Activated T-helper 1 cell treated with anti-CD3 and anti-CD28 coated beads, Interleukin-12 subunit alpha, Interleukin-12 subunit beta, Interleukin-2, Interleukin-4 antibody, amounts not matched to agents 30 ng/mL and 10 ng/mL and 1 ng/mL, durations not matched to agents 14 hours and 24 hours and 36 hours (primary cell): ENCODE data around the gene LNP1. TPM values are rescaled to one million over a fixed set of nuclear protein-coding genes. Genes with fewer than 3 reads are reported as not detected.

Experiments used
- DNase-seq: peaks from one replicate; pipeline ENCODE4 v3.0.0; 2021; ENCODE audit warnings: low spot score
- H3K27ac Mint-ChIP-seq: one replicate; pipeline ENCODE4 v1.8.0; 2021; ENCODE audit warnings: mild to moderate bottlenecking, mixed read lengths
- H3K27me3 Mint-ChIP-seq: one replicate; pipeline ENCODE4 v1.8.0; 2022; ENCODE audit warnings: mild to moderate bottlenecking, moderate library complexity, mixed read lengths; ENCODE audit not compliant: insufficient read depth
- H3K36me3 Mint-ChIP-seq: one replicate; pipeline ENCODE4 v1.8.0; 2021; ENCODE audit warnings: low read depth, mixed read lengths
- H3K4me1 Mint-ChIP-seq: one replicate; pipeline ENCODE4 v1.8.0; 2021; ENCODE audit warnings: low read depth, mixed read lengths
- H3K4me3 Mint-ChIP-seq: one replicate; pipeline ENCODE4 v1.8.0; 2021; ENCODE audit warnings: mild to moderate bottlenecking, moderate library complexity, mixed read lengths
- H3K9me3 Mint-ChIP-seq: one replicate; pipeline ENCODE4 v1.8.0; 2021; ENCODE audit warnings: mixed read lengths
- intact Hi-C: fragments of 100-400 bp; cut with micrococcal nuclease; formaldehyde crosslinking; loops from one replicate; pipeline ENCODE4 v1.15.1; 2024
- total RNA-seq: library from RNA; stranded (reverse); gene quantifications from 2 replicates; pipeline ENCODE4 v1.2.3, GENCODE V29; 2022

The LNP1 gene
- total RNA-seq, 1 donor from 2014 or later, result 2.6 TPM

DNA sequence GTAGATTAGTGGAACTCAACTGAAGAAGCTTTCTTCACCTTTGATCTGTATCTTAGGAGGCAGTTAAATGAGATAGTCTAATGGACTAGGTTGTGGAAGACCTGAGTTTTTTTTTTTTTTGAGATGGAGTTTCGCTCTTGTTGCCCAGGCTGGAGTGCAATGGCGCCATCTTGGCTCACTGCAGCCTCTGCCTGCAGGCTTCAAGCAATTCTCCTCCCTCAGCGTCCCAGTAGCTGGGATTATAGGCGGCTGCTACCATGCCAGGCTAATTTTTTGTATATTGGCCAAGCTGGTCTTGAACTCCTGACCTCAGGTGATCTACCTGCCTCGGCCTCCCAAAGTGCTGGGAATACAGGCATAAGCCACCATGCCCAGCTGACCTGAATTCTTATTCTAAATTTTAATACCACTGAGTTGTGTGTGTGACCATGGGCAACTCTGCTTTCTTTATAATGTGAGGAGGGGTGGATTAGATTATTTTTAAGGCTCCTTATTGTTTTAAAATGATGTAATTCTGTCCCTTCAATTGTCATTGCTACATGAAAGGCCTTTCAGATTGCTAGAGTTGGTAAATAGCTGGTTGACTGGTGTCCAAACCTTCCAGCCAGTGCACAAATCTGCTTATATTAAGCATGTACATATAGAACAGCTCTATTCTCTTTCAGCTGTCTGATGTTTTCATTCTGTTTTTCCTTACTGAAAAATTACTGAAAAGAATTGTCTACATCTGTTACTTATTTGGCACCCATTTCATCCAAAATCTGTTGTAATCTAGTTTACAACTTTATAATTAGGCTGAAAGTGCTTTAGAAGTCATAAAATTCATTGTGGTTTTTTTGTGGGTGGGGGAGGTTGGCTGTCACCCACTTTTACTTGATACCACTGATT, 2.3 kb downstream of the LNP1 start:
- peak overlapping the region; percentile 96 for H3K4me3 Mint-ChIP-seq
- H3K27me3 Mint-ChIP-seq, result peaks cover 2% of the 10 kb centered on the region
- peaks cover 52% of the 10 kb centered on the region for H3K4me1 Mint-ChIP-seq
- no peak overlapping the region for H3K27ac Mint-ChIP-seq
- peaks cover 16% of the 10 kb centered on the region for H3K36me3 Mint-ChIP-seq
- intact Hi-C loops, result loop anchor here (5.0 kb wide), 2 partner anchors 331 to 571 kb away; no protein-coding TSS in a partner anchor
- peaks cover 10% of the 10 kb centered on the region for H3K9me3 Mint-ChIP-seq
- no peak for DNase-seq

DNA sequence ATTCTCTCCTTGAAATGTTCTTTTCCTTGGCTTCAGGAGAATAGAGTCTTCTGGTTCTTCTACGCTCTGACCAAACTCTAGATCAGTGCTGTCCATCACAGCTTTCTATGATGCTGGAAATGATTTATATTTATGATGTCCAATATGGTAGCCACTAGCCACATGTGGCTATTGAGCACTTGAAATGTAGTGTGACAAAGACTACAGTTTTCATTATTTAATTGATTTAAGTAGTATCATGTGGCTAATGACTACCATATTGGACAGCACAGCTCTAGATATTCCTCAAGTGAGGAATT, 2.9 kb downstream of the LNP1 start:
- H3K36me3 Mint-ChIP-seq, result peaks cover 16% of the 10 kb centered on the region
- no peak overlapping the region for H3K27ac Mint-ChIP-seq
- H3K27me3 Mint-ChIP-seq, result peaks cover 2% of the 10 kb centered on the region
- intact Hi-C loops, result loop anchor here (5.0 kb wide), 2 partner anchors 332 to 572 kb away; no protein-coding TSS in a partner anchor
- no peak overlapping the region for H3K4me3 Mint-ChIP-seq
- no peak for DNase-seq
- peaks cover 10% of the 10 kb centered on the region for H3K9me3 Mint-ChIP-seq
- peaks cover 46% of the 10 kb centered on the region for H3K4me1 Mint-ChIP-seq

DNA sequence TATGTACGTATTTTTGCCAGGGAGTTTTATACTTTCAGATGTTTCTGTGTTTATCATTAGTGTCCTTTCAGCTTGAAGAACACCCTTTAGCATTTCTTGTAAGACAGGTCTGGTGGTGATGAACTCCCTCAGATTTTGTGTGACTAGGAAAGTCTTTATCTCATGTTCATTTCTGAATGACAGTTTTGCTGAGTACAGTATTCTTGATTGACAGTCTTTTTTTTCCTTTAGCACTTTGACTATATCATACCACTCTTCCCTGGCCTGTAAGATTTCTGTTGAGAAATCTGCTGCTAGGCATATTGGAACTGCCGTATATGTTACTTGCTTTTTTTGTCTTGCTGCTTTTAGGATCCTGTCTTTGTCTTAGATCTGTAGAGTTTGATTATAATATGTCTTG, 5.8 kb downstream of the LNP1 start:
- no peak overlapping the region for H3K4me3 Mint-ChIP-seq
- H3K9me3 Mint-ChIP-seq, result peaks cover 10% of the 10 kb centered on the region
- no peak overlapping the region for H3K27ac Mint-ChIP-seq
- peaks cover 21% of the 10 kb centered on the region for H3K4me1 Mint-ChIP-seq
- H3K27me3 Mint-ChIP-seq, result no peaks in the 10 kb centered on the region
- peaks cover 16% of the 10 kb centered on the region for H3K36me3 Mint-ChIP-seq
- intact Hi-C loops, result no loop called here
- no peak for DNase-seq

DNA sequence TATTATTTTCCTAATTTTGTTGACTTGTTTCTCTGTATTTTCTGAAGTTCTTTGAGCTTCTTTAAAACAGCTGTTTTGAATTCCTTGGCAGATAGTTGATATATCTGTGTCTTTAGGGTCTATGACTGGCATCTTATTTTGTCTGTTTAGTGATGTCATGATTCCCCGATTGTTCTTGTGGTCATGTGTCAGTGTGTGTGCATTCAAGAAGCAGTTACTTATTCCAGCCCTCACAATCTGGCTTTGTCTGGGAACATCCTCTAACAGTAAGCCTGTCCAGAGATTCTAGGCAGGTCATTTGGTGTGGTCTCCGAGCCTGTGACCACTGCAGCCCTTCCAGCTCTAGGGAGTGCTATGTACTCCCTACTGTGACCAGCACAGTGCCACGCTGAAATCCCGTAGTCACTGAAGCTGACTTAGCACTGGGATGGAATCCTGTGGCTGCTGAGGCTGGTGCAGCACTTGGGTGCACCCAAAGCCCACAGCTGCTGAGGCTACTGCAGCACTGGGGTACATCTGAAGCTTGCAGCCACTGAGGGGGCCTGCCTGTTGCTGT, 6.7 kb downstream of the LNP1 start:
- Mint-ChIP-seq H3K27ac (no peak overlapping the region), H3K27me3 (no peaks in the 10 kb centered on the region), H3K9me3 (peaks cover 10% of the 10 kb centered on the region), H3K4me3 (no peak overlapping the region), H3K4me1 (peaks cover 12% of the 10 kb centered on the region), H3K36me3 (peaks cover 16% of the 10 kb centered on the region)
- intact Hi-C loops, result no loop called here
- no peak for DNase-seq

DNA sequence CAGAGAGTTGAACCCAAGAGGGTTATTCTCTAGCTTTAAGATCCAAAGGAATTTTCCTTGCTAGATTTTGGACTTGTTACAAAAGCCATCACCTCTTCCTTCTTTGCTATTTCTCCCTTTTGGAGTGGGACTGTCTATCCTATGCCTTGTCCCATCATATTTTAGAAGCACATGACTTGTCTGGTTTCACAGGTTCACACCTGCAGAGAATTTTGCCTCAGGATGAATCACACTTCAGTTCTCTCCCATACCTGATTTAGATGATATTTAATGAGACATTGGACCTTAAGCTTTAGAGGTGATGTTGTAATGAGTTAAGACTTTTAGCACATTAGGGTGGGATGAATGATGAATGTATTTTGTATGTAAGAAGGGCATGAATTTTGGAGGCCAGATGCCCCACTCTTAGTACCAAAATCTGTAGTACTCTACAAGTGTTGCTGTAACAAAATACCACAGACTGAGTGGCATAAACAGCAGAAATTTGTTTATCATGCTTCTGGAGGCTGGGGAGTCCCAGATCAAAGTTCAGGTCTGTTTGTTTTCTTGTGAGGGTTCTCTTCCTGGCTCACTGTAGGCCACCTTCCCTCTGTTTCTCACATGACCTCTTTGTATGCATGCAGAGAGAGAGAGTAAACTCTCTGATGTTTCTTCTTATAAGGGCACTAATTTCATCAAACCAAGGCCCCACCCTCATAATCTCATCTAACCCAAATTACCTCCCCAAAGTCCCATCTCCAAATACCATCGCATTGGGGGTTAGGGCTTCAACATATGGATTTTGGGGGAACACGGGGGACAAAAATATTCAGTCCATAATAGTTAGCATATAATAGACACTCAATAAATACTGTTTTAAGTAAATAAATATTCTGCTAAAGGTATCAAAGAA, 10.0 kb downstream of the LNP1 start:
- Mint-ChIP-seq H3K27me3 (peaks cover 2% of the 10 kb centered on the region), H3K4me1 (no peaks in the 10 kb centered on the region), H3K4me3 (no peak overlapping the region), H3K9me3 (peaks cover 10% of the 10 kb centered on the region), H3K27ac (no peak overlapping the region), H3K36me3 (peaks cover 9% of the 10 kb centered on the region)
- intact Hi-C loops, result no loop called here
- DNase-seq, result no peak

DNA sequence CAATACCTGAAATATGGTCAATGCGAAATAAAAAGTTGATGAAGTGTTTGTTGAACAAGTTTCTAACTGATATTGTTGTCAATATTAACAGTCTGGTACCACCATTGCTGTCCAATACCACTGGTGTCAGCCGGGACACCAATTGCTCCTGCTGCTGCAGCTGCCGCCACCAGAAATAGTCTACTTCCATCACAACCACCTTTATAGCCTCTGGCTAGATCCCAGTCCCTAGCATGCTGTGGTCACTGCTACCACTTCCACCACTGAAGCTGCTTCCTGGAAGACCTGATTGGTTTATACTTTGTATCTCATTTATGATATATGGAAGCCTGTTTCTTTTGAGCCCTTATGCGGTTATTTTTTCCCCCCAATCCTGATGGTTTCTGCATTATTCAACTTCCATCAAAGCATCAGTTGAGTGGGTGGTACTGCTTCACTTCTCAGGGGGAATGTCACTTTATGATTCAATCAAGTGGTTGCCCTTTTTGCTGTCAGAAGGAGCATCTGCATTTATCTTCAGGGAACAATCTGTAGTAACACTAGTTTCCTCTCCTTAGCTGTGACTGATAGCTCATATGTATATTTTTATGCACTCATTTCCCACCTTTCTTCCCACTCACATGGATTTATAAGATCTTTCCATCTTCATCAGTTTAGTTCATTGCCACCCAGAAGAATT, 11.7 kb downstream of the LNP1 start:
- Mint-ChIP-seq H3K27ac (no peak overlapping the region), H3K4me3 (no peak overlapping the region), H3K9me3 (peaks cover under 1% of the 10 kb centered on the region), H3K27me3 (peaks cover 2% of the 10 kb centered on the region), H3K36me3 (peaks cover 2% of the 10 kb centered on the region), H3K4me1 (no peaks in the 10 kb centered on the region)
- intact Hi-C loops, result no loop called here
- no peak for DNase-seq

DNA sequence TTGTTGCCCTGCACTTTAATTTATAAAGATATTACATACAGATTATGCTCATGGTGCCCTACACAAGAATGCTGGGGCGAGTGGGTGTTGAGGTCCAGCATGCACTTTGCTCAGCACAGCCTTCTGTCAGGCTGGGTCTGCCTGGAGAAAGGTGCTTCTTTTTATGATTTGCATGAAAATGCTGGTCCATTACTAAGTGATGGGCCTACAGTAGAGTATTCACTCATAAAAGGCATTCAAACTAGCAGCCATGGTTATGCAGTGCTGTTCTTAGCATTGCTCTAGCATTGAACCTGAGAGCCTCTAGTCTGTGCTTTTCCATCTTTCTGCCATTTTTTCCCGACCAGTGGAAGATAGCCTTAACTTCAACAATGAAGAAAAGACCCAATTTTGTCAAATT, 12.3 kb downstream of the LNP1 start:
- DNase-seq, result no peak
- H3K27ac Mint-ChIP-seq, result no peak overlapping the region
- H3K4me1 Mint-ChIP-seq, result no peaks in the 10 kb centered on the region
- peaks cover 2% of the 10 kb centered on the region for H3K27me3 Mint-ChIP-seq
- H3K9me3 Mint-ChIP-seq, result no peaks in the 10 kb centered on the region
- H3K36me3 Mint-ChIP-seq, result peaks cover 2% of the 10 kb centered on the region
- no peak overlapping the region for H3K4me3 Mint-ChIP-seq
- intact Hi-C loops, result no loop called here

DNA sequence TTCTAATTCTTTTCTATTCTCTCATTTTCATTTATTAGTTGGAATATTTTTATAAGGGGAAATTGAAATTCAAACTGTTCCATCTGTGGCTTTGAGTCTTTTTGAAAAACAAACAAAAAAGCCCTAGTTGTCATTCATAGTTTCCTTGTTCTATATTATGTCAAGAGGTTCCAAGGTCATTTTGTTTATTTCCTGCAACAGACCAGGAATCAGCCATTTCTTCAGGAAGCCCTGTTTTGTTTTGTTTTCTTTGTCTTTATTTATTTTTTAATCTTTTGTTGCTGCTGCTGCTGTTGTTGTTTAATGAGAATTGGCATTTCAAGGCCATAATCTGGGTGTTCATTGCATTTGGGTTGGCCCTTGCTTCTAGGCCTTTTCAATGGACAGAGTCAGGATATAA, 14.8 kb downstream of the LNP1 start:
- H3K9me3 Mint-ChIP-seq, result no peaks in the 10 kb centered on the region
- H3K4me3 Mint-ChIP-seq, result no peak overlapping the region
- no peaks in the 10 kb centered on the region for H3K36me3 Mint-ChIP-seq
- H3K27me3 Mint-ChIP-seq, result peaks cover 5% of the 10 kb centered on the region
- H3K27ac Mint-ChIP-seq, result no peak overlapping the region
- no peak for DNase-seq
- intact Hi-C loops, result no loop called here
- no peaks in the 10 kb centered on the region for H3K4me1 Mint-ChIP-seq

DNA sequence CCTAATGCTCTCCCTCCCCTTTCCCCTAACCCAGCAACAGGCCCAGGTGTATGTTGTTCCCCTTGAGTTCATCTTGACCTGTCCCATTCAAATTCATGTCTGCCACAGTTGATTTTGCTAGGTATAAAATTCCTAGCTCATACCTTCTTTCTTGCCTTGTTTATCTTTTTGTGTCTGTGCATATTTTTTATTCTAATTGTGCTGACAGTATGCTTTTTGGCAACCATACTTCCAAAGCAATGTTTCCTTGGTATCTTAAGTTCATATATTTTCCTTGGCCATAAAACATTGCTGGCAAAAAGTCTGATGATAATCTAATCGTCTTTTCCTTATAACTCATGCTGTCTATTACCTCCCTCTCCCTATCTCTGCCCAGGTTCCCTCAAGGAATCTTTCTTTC, 15.5 kb downstream of the LNP1 start:
- H3K36me3 Mint-ChIP-seq, result no peaks in the 10 kb centered on the region
- no peak overlapping the region for H3K27ac Mint-ChIP-seq
- H3K4me1 Mint-ChIP-seq, result no peaks in the 10 kb centered on the region
- no peaks in the 10 kb centered on the region for H3K9me3 Mint-ChIP-seq
- no peak for DNase-seq
- no peak overlapping the region for H3K4me3 Mint-ChIP-seq
- H3K27me3 Mint-ChIP-seq, result peaks cover 5% of the 10 kb centered on the region
- intact Hi-C loops, result no loop called here

DNA sequence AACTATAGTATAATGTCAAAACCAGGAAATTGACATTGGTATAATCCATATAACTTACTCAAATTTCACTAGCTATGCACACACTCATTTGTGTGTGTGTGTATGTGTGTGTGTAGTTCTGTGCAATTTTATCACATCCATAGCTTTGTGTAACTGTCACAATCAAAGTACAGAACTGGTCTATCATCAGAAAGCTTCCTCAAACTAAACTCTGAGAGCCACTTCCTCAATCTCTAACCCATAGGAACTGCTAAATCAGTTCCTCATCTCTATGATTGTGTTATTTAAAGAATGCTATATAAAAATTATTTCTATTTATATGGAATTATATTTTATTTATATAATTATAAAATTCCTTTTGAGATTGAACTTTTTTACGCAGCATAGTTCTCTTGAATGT, 18.1 kb downstream of the LNP1 start:
- H3K27ac Mint-ChIP-seq, result no peak overlapping the region
- no peaks in the 10 kb centered on the region for H3K4me1 Mint-ChIP-seq
- intact Hi-C loops, result no loop called here
- no peak overlapping the region for H3K4me3 Mint-ChIP-seq
- H3K9me3 Mint-ChIP-seq, result no peaks in the 10 kb centered on the region
- peaks cover 5% of the 10 kb centered on the region for H3K27me3 Mint-ChIP-seq
- H3K36me3 Mint-ChIP-seq, result no peaks in the 10 kb centered on the region
- no peak for DNase-seq

DNA sequence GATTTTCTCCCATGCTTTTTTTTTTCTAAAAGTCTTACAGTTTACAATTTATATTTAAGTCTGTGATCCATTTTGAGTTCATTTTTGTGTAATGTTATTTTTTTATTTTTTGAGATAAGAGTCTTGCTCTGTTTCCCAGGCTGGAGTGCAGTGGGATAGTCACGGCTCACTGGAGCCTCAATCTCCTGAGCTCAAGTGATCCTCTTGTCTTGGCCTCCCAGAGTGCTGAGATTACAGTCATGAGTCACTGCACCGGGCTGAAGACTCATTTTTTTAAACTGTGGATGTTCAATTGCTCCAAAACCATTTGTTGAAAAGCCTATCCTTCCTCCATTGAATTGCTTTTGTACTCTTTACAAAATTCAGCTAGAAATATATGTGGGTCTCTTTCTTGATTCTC, 19.5 kb downstream of the LNP1 start:
- intact Hi-C loops, result no loop called here
- Mint-ChIP-seq H3K27me3 (peaks cover 10% of the 10 kb centered on the region), H3K4me1 (no peaks in the 10 kb centered on the region), H3K36me3 (no peaks in the 10 kb centered on the region), H3K4me3 (no peak overlapping the region), H3K9me3 (no peaks in the 10 kb centered on the region), H3K27ac (no peak overlapping the region)
- no peak for DNase-seq

DNA sequence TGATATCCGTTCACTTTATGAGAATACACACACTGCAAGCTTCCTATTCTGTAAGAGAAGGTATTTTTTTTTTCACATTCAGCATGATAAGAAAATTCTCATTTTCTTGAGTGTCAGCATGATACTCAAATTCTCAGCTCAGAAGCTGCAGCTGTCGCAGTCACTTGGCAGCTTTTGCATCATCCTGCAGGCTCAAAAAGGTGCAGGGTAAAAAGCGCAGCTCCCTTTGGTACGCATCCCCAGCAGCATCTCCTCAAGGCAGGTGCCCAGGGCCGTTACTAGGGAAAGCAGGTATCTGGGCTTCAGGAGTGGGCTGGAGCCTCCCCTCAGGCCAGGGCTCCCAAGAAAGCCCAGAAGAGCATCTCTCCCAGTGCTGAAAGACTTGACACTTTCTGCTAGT, 22.3 kb downstream of the LNP1 start:
- Mint-ChIP-seq H3K27me3 (peaks cover 8% of the 10 kb centered on the region), H3K4me1 (no peaks in the 10 kb centered on the region), H3K36me3 (no peaks in the 10 kb centered on the region), H3K27ac (no peak overlapping the region), H3K9me3 (no peaks in the 10 kb centered on the region), H3K4me3 (no peak overlapping the region)
- no peak for DNase-seq
- intact Hi-C loops, result no loop called here
